Fibroblast of lung (primary cell): Measurements from ENCODE around the gene UBE2H. TPM values are rescaled to one million over a fixed set of nuclear protein-coding genes. Genes with fewer than 3 reads are reported as not detected.

ENCODE experiments used
- DNase-seq, 2 donors: peaks; one replicate each; pipeline versions ENCODE4 v3.0.0 to v3.0.0-alpha.2; 2010; ENCODE audit warnings: low read depth in 2 of 2
- H2AFZ ChIP-seq: 2 replicates; pipeline ENCODE4 v1.5.1; 2012; ENCODE audit warnings: low read length, control low read depth, inconsistent platforms
- H3K27ac ChIP-seq: 2 replicates; pipeline ENCODE4 v1.5.1; 2011; ENCODE audit warnings: low read length, control low read depth; ENCODE audit not compliant: insufficient read depth
- H3K27me3 ChIP-seq: 2 replicates; pipeline ENCODE4 v1.5.1; 2011; ENCODE audit warnings: mild to moderate bottlenecking, low read length; ENCODE audit not compliant: control insufficient read depth, insufficient read depth
- H3K36me3 ChIP-seq: 2 replicates; pipeline ENCODE4 v1.5.1; 2011; ENCODE audit warnings: low read length; ENCODE audit not compliant: control insufficient read depth, insufficient read depth
- H3K4me1 ChIP-seq: 2 replicates; pipeline ENCODE4 v1.5.1; 2011; ENCODE audit warnings: low read length; ENCODE audit not compliant: control insufficient read depth, insufficient read depth; ENCODE audit errors: extremely low read depth
- H3K4me2 ChIP-seq: 2 replicates; pipeline ENCODE4 v1.5.1; 2011; ENCODE audit warnings: low read length, control low read depth; ENCODE audit not compliant: insufficient read depth; ENCODE audit errors: extremely low read depth
- H3K4me3 ChIP-seq, 4 experiments: fragments of 200-600 bp in 1 of 4; sonication (generic) in 1 of 4; replicated peaks in 1 of 4; 2 replicates each; pipeline ENCODE4 v1.5.1; 2011 to 2016; ENCODE audit warnings: low read length in 4 of 4, low read depth in 3 of 4, mild to moderate bottlenecking in 3 of 4, control low read depth in 2 of 4, inconsistent platforms in 1 of 4, mixed read lengths in 1 of 4; ENCODE audit not compliant: insufficient read depth in 1 of 4; ENCODE audit errors: control extremely low read depth in 1 of 4
- H3K79me2 ChIP-seq: 2 replicates; pipeline ENCODE4 v1.5.1; 2012; ENCODE audit warnings: mild to moderate bottlenecking, low read length, inconsistent platforms; ENCODE audit not compliant: control insufficient read depth, insufficient read depth
- H3K9ac ChIP-seq: 2 replicates; pipeline ENCODE4 v1.5.1; 2011; ENCODE audit warnings: mild to moderate bottlenecking, low read length, control low read depth; ENCODE audit not compliant: insufficient read depth
- H3K9me3 ChIP-seq: 2 replicates; pipeline ENCODE4 v1.5.1; 2012; ENCODE audit warnings: low read depth, low read length; ENCODE audit not compliant: control insufficient read depth, insufficient read depth
- H4K20me1 ChIP-seq: 2 replicates; pipeline ENCODE4 v1.5.1; 2011; ENCODE audit warnings: low read length; ENCODE audit not compliant: control insufficient read depth, insufficient read depth; ENCODE audit errors: extremely low read depth
- EZH2 ChIP-seq: IDR thresholded peaks from 2 replicates; pipeline ENCODE4 v1.5.1; 2012; ENCODE audit warnings: low read length, control low read depth, mild to moderate bottlenecking; ENCODE audit errors: missing control alignments
- polyA plus RNA-seq, 2 donors: library from polyadenylated mRNA; depleted of rRNA in 1 of 2; stranded (reverse) in 1 of 2; unstranded in 1 of 2; fragments of >200 nt; gene quantifications; 2 replicates each; pipeline ENCODE4 v1.2.1, GENCODE V29; 2011 to 2012; ENCODE audit warnings: missing spikeins in 1 of 2
- total RNA-seq: library from RNA; depleted of rRNA; stranded (reverse); fragments of >200 nt; gene quantifications from 2 replicates; pipeline ENCODE4 v1.2.1, GENCODE V29; 2014
- TF ChIP-seq, protein P1 (sequence below), 2 donors: IDR thresholded peaks in 1 of 2; conservative IDR thresholded peaks in 1 of 2; 1 replicate in 1 of 2; 2 replicates in 1 of 2; pipeline ENCODE4 v1.5.1; 2011 to 2012; ENCODE audit warnings: low read length in 2 of 2, control low read depth in 1 of 2, inconsistent platforms in 1 of 2, low read depth in 1 of 2, mild to moderate bottlenecking in 1 of 2

Gene UBE2H
- total and polyA plus RNA-seq, 2 donors (not counting 1 experiment from before 2014, with no cell fraction given): 76.0 to 102 TPM

DNA sequence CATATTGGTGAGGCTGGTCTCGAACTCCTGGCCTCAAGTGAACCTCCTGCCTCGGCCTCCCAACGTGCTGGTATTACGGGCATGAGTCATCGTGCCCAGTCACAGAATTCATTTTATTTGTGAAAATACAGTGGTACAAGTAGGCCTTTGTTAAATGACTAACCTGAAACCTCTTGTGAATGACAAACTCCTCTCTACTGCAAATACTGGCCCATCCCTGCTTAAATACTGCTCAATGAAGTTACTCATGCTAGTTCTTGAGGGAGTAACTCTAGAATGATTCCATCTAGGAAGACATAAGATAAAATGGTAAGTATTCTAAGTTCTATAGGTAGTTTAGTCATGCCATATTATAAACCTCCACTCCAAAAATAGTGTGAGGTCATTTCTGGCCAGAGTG lies 80.7 kb downstream of the UBE2H start:
- Histone ChIP-seq H3K79me2 (no peaks in the 10 kb centered on the region), H3K27ac (no peak overlapping the region), H3K27me3 (no peaks in the 10 kb centered on the region), H3K4me2 (no peak overlapping the region), H3K4me1 (no peaks in the 10 kb centered on the region), H4K20me1 (no peaks in the 10 kb centered on the region), H3K9ac (no peak overlapping the region), H2AFZ (no peak overlapping the region), H3K36me3 (peaks cover 2% of the 10 kb centered on the region), H3K4me3 (no peak overlapping the region), H3K9me3 (no peaks in the 10 kb centered on the region)
- no peak for DNase-seq
- no peak for TF ChIP-seq EZH2
- TF ChIP-seq, protein P1, sequence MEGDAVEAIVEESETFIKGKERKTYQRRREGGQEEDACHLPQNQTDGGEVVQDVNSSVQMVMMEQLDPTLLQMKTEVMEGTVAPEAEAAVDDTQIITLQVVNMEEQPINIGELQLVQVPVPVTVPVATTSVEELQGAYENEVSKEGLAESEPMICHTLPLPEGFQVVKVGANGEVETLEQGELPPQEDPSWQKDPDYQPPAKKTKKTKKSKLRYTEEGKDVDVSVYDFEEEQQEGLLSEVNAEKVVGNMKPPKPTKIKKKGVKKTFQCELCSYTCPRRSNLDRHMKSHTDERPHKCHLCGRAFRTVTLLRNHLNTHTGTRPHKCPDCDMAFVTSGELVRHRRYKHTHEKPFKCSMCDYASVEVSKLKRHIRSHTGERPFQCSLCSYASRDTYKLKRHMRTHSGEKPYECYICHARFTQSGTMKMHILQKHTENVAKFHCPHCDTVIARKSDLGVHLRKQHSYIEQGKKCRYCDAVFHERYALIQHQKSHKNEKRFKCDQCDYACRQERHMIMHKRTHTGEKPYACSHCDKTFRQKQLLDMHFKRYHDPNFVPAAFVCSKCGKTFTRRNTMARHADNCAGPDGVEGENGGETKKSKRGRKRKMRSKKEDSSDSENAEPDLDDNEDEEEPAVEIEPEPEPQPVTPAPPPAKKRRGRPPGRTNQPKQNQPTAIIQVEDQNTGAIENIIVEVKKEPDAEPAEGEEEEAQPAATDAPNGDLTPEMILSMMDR (conservative IDR thresholded peaks at IDR 0.05 in 1 of 2, IDR thresholded peaks at IDR 0.05 in 1 of 2; ENCODE audit: low read depth in 1 of 2, low read length in 2 of 2): no peak

DNA sequence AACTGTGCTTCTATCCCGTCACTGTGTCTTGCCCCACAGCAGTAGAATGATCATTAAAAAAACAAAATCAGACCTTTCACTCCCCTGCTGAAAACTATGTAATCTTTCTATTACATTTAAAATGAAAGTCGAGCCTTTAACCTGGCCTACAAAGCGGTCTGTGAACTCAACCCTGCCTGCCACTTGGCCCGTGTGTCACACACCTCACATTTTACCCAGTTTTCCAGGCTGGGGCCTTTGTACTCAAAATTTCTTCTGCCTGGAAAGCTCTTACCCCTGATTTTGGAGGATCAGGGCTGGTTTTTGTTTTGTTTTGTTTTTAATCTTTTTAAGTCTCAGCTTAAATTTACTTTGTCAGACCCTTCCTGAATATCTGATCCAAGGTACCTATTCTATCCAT lies 82.1 kb downstream of the UBE2H start:
- H3K9me3 ChIP-seq: no peaks in the 10 kb centered on the region
- H3K4me3 ChIP-seq: no peak overlapping the region
- no peak overlapping the region for H3K4me2 ChIP-seq
- H3K27me3 ChIP-seq: no peaks in the 10 kb centered on the region
- no peak for DNase-seq
- H3K79me2 ChIP-seq: no peaks in the 10 kb centered on the region
- H2AFZ ChIP-seq: no peak overlapping the region
- no peaks in the 10 kb centered on the region for H3K4me1 ChIP-seq
- TF ChIP-seq EZH2: no peak
- TF ChIP-seq, protein P1 (conservative IDR thresholded peaks at IDR 0.05 in 1 of 2, IDR thresholded peaks at IDR 0.05 in 1 of 2; ENCODE audit: low read depth in 1 of 2, low read length in 2 of 2): no peak
- no peaks in the 10 kb centered on the region for H4K20me1 ChIP-seq
- H3K27ac ChIP-seq: no peak overlapping the region
- peaks cover 2% of the 10 kb centered on the region for H3K36me3 ChIP-seq
- H3K9ac ChIP-seq: no peak overlapping the region

DNA sequence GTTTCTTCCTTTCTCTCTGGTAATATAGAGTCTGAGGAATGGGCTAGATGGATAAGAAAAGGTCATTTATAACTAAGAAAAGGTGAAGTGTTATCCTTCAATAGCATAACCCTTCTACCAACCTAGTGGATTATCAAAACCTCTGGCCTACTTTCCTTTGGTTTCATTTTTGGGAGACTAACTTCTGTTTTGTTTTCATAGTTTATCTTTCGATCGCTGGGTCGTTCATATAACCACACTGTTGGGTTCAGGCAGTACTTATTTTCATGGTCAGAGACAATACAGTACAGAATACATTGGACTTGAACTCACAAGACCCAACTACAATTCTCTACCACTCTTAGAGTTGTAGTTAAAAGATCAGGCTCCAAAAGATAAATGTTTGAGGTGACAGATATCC lies 86.5 kb downstream of the UBE2H start:
- Histone ChIP-seq H3K36me3 (no peaks in the 10 kb centered on the region), H3K79me2 (peaks cover 4% of the 10 kb centered on the region), H3K4me3 (no peak overlapping the region), H3K27me3 (no peaks in the 10 kb centered on the region), H3K4me1 (peaks cover 7% of the 10 kb centered on the region), H2AFZ (no peak overlapping the region), H3K27ac (no peak overlapping the region), H3K9ac (no peak overlapping the region), H3K4me2 (no peak overlapping the region), H3K9me3 (no peaks in the 10 kb centered on the region), H4K20me1 (no peaks in the 10 kb centered on the region)
- no peak for DNase-seq
- TF ChIP-seq EZH2: no peak
- TF ChIP-seq, protein P1 (conservative IDR thresholded peaks at IDR 0.05 in 1 of 2, IDR thresholded peaks at IDR 0.05 in 1 of 2; ENCODE audit: low read depth in 1 of 2, low read length in 2 of 2): no peak
